ENCODE data around the gene MYCN. TPM values are rescaled to one million over a fixed set of nuclear protein-coding genes. Genes with fewer than 3 reads are reported as not detected.

MYCN gene
- total and polyA plus RNA-seq, 2 of the 13 experiments (the other 11 are each of a cell fraction or from before 2014, with no cell fraction given) = not detected

- 40% methylated on average over 7 of the region's 7 CpGs for WGBS (ENCODE audit: low lambda C conversion rate)
- no peak overlapping the region for H3K4me2 ChIP-seq (ENCODE audit: low read depth, low read length)
- CTCF ChIA-PET (ENCODE audit: low intra/inter-chr PET ratio, low total read pairs) = no interaction called here
- TF ChIP-seq, protein P1, sequence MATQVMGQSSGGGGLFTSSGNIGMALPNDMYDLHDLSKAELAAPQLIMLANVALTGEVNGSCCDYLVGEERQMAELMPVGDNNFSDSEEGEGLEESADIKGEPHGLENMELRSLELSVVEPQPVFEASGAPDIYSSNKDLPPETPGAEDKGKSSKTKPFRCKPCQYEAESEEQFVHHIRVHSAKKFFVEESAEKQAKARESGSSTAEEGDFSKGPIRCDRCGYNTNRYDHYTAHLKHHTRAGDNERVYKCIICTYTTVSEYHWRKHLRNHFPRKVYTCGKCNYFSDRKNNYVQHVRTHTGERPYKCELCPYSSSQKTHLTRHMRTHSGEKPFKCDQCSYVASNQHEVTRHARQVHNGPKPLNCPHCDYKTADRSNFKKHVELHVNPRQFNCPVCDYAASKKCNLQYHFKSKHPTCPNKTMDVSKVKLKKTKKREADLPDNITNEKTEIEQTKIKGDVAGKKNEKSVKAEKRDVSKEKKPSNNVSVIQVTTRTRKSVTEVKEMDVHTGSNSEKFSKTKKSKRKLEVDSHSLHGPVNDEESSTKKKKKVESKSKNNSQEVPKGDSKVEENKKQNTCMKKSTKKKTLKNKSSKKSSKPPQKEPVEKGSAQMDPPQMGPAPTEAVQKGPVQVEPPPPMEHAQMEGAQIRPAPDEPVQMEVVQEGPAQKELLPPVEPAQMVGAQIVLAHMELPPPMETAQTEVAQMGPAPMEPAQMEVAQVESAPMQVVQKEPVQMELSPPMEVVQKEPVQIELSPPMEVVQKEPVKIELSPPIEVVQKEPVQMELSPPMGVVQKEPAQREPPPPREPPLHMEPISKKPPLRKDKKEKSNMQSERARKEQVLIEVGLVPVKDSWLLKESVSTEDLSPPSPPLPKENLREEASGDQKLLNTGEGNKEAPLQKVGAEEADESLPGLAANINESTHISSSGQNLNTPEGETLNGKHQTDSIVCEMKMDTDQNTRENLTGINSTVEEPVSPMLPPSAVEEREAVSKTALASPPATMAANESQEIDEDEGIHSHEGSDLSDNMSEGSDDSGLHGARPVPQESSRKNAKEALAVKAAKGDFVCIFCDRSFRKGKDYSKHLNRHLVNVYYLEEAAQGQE (IDR thresholded peaks at IDR 0.05; ENCODE audit: borderline replicate concordance in 1 of 2, low read depth in 1 of 2, low read length in 2 of 2) = no peak
- TF ChIP-seq SPEN (CRISPR knock-in tag; IDR thresholded peaks at IDR 0.05; ENCODE audit: low read depth) (no peak), NCOR1 (IDR thresholded peaks at IDR 0.05; ENCODE audit: borderline replicate concordance, low read length) (no peak), ZNF615 (CRISPR knock-in tag; IDR thresholded peaks at IDR 0.05; ENCODE audit: borderline replicate concordance) (no peak), PHF20 (CRISPR knock-in tag; IDR thresholded peaks at IDR 0.05) (no peak), ZNF782 (CRISPR knock-in tag; IDR thresholded peaks at IDR 0.05; ENCODE audit: borderline replicate concordance) (no peak), NFIC (IDR thresholded peaks at IDR 0.05; ENCODE audit: low read length) (no peak), ZNF652 (CRISPR knock-in tag; IDR thresholded peaks at IDR 0.05; ENCODE audit: borderline replicate concordance, low read depth) (no peak), HOXA7 (CRISPR knock-in tag; IDR thresholded peaks at IDR 0.05) (no peak), ZNF703 (CRISPR knock-in tag; IDR thresholded peaks at IDR 0.05; ENCODE audit: borderline replicate concordance) (no peak), ZFP37 (CRISPR knock-in tag; IDR thresholded peaks at IDR 0.05; ENCODE audit: borderline replicate concordance) (no peak), XBP1 (CRISPR knock-in tag; IDR thresholded peaks at IDR 0.05) (no peak), ZXDC (CRISPR knock-in tag; IDR thresholded peaks at IDR 0.05) (no peak)
- TF ChIP-seq, protein P2, sequence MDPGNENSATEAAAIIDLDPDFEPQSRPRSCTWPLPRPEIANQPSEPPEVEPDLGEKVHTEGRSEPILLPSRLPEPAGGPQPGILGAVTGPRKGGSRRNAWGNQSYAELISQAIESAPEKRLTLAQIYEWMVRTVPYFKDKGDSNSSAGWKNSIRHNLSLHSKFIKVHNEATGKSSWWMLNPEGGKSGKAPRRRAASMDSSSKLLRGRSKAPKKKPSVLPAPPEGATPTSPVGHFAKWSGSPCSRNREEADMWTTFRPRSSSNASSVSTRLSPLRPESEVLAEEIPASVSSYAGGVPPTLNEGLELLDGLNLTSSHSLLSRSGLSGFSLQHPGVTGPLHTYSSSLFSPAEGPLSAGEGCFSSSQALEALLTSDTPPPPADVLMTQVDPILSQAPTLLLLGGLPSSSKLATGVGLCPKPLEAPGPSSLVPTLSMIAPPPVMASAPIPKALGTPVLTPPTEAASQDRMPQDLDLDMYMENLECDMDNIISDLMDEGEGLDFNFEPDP (CRISPR knock-in tag; conservative IDR thresholded peaks at IDR 0.05) = no peak
- TF ChIP-seq, protein P3, sequence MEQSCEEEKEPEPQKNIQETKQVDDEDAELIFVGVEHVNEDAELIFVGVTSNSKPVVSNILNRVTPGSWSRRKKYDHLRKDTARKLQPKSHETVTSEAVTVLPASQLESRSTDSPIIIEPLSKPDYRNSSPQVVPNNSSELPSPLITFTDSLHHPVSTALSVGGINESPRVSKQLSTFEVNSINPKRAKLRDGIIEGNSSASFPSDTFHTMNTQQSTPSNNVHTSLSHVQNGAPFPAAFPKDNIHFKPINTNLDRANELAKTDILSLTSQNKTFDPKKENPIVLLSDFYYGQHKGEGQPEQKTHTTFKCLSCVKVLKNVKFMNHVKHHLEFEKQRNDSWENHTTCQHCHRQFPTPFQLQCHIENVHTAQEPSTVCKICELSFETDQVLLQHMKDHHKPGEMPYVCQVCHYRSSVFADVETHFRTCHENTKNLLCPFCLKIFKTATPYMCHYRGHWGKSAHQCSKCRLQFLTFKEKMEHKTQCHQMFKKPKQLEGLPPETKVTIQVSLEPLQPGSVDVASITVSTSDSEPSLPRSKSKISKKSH (CRISPR knock-in tag; IDR thresholded peaks at IDR 0.05; ENCODE audit: borderline replicate concordance) = no peak
Observed at GRCh38 chr2:15971351-15971750, 31.0 kb downstream of the MYCN start.

More at GRCh38 chr2:15971351-15971750, 31.0 kb downstream of the MYCN start:
- intact Hi-C loops (cut with micrococcal nuclease; ENCODE audit: unreplicated experiment) (no loop called here), in situ Hi-C loops (cut with HindIII; ENCODE audit: extremely low pct_ligation_motif_present, low pct_unique_long_range_greater_than_20kb) (no loop called here)
- no peaks in the 10 kb centered on the region for H3K79me2 ChIP-seq (ENCODE audit: insufficient read depth, low read length)
- BruUV-seq (replicated peaks) = no TSS peak
- no peak for ATAC-seq
- H3K27ac ChIP-seq (ENCODE audit: extremely low read length, insufficient read depth, low read length) = no peak overlapping the region
- POLR2A ChIA-PET = no interaction called here
- no peaks in the 10 kb centered on the region for H3K36me3 ChIP-seq (replicated peaks in 1 of 2; ENCODE audit: control insufficient read depth in 1 of 2, insufficient read depth in 2 of 2, low read length in 2 of 2)
- H3K9me3 ChIP-seq (ENCODE audit: low read length) = no peaks in the 10 kb centered on the region
- no peak for DNase-seq (ENCODE audit: low spot score)
- no peak overlapping the region for H3K4me3 ChIP-seq (replicated peaks in 1 of 3; ENCODE audit: insufficient read depth in 1 of 3, low read depth in 2 of 3, low read length in 3 of 3)
- no peaks in the 10 kb centered on the region for H3K27me3 ChIP-seq (ENCODE audit: control insufficient read depth in 1 of 2, insufficient read depth in 2 of 2, low read length in 2 of 2)
- no peaks in the 10 kb centered on the region for H4K20me1 ChIP-seq (ENCODE audit: insufficient read depth, low read length)
- H3K4me1 ChIP-seq (ENCODE audit: insufficient read depth, low read length) = no peaks in the 10 kb centered on the region
- FAIRE-seq = no peak
- H2AFZ ChIP-seq (ENCODE audit: low read length) = no peak overlapping the region
- H3K9ac ChIP-seq (ENCODE audit: insufficient read depth, low read depth, low read length) = no peak overlapping the region

Data from HepG2 (cell line).